Immature natural killer cell (primary cell): Measurements from ENCODE around the gene CEP290. TPM values are rescaled to one million over a fixed set of nuclear protein-coding genes. Genes with fewer than 3 reads are reported as not detected.
"Not testable (repeated sequence)": the region's sequence is repeated elsewhere in the genome, so short reads cannot be mapped to it uniquely, and the experiment has no call there.

Experiments
- DNase-seq, 3 donors: peaks; one replicate each; pipeline ENCODE4 v3.0.0; 2022; ENCODE audit warnings: mixed read lengths in 1 of 3
- H3K27ac Mint-ChIP-seq, 6 donors: one replicate each; pipeline ENCODE4 v1.8.0; 2020; ENCODE audit warnings: mixed read lengths in 6 of 6, mild to moderate bottlenecking in 5 of 6, inconsistent platforms in 4 of 6, moderate library complexity in 3 of 6
- H3K27me3 Mint-ChIP-seq, 3 donors: one replicate each; pipeline ENCODE4 v1.8.0; 2020 to 2021; ENCODE audit warnings: low read depth in 3 of 3, mild to moderate bottlenecking in 3 of 3, mixed read lengths in 3 of 3, moderate library complexity in 3 of 3, inconsistent platforms in 1 of 3
- H3K36me3 Mint-ChIP-seq, 3 donors: one replicate each; pipeline ENCODE4 v1.8.0; 2020; ENCODE audit warnings: mixed read lengths in 3 of 3, inconsistent platforms in 2 of 3, mild to moderate bottlenecking in 2 of 3
- H3K4me1 Mint-ChIP-seq, 2 donors: one replicate each; pipeline ENCODE4 v1.8.0; 2020; ENCODE audit warnings: inconsistent platforms in 2 of 2, mild to moderate bottlenecking in 2 of 2, mixed read lengths in 2 of 2, moderate library complexity in 1 of 2
- H3K4me3 Mint-ChIP-seq, 5 donors: one replicate each; pipeline ENCODE4 v1.8.0; 2020; ENCODE audit warnings: mild to moderate bottlenecking in 5 of 5, mixed read lengths in 5 of 5, inconsistent platforms in 3 of 5, moderate library complexity in 3 of 5
- H3K9me3 Mint-ChIP-seq, 6 donors: one replicate each; pipeline ENCODE4 v1.8.0; 2020; ENCODE audit warnings: mild to moderate bottlenecking in 6 of 6, mixed read lengths in 6 of 6, inconsistent platforms in 4 of 6, moderate library complexity in 3 of 6
- polyA plus RNA-seq, 3 donors: library from polyadenylated mRNA; unstranded; fragments of 300-500 nt; fragmentation: Illumina TruSeq; gene quantifications; one replicate each; pipeline ENCODE4 v1.2.3, GENCODE V29; 2021

Gene CEP290
- polyA plus RNA-seq, 3 donors from 2014 or later = 2.9 to 7.0 (median 4.0) TPM

DNA sequence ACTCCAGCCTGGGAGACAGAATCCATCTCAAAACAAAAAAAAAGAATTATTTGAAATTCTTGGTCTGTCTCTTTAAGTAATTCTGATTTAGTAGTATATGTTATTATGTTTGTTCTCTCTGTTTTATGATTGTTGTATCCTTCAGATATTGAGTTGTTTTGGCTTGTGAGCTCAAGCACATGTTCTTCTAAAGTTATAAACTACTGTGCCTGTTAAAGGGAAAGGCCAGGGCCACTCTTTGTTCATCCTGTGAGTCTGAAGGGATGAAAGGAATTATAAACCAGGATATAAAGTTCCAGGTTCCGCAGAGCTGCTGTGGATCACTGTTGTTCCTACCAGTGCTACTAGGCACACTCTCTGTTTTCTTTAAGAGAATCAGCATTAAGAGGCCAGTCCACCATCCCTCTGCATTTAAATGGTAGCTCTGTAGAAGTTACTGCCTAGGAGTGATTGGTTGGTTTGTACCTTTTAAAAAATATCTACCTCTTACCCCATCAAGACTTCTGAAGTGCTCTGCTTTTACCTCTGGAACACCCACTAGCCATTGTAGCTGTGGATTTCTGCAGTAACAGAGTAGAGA, 14.3 kb upstream of the CEP290 start:
- Mint-ChIP-seq H3K4me3 (no peak overlapping the region), H3K27ac (no peak overlapping the region), H3K9me3 (no peaks in the 10 kb centered on the region), H3K36me3 (peaks cover 4 to 13% (median 9%) of the 10 kb centered on the region in 3 donors), H3K27me3 (no peaks in the 10 kb centered on the region), H3K4me1 (no peaks in the 10 kb centered on the region)
- DNase-seq = no peak

DNA sequence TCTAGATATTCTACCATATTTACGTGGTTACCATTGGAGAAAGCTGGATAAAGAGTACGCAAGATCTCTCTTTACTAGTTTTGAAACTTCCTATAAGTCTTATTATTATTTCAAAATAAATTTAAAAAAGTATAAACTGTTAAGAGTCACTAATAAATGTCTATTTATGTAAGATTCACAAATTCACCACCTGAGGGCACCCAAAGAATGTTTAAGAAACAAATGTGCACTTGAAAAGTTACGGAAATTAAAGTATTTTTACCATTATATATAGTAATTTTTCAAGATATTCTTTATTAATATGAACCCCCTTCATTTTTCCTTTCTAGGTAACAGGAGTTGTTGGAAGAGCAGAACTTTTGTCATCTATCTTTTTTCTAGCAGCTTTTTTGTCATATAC, 12.1 kb upstream of the CEP290 start:
- no peak overlapping the region for H3K4me3 Mint-ChIP-seq
- H3K4me1 Mint-ChIP-seq = no peaks in the 10 kb centered on the region
- H3K9me3 Mint-ChIP-seq = no peaks in the 10 kb centered on the region
- peaks cover 4 to 13% (median 6%) of the 10 kb centered on the region in 3 donors for H3K36me3 Mint-ChIP-seq
- no peaks in the 10 kb centered on the region for H3K27me3 Mint-ChIP-seq
- H3K27ac Mint-ChIP-seq = no peak overlapping the region
- no peak for DNase-seq

GRCh38 chr12:88150063-88150462, 8.2 kb upstream of the CEP290 start:
- Mint-ChIP-seq H3K4me1 (peaks cover 0 to under 1% of the 10 kb centered on the region in 2 donors), H3K27ac (no peak overlapping the region), H3K36me3 (peaks cover 0 to 6% (median 6%) of the 10 kb centered on the region in 3 donors), H3K27me3 (no peaks in the 10 kb centered on the region), H3K4me3 (no peak overlapping the region), H3K9me3 (no peaks in the 10 kb centered on the region)
- no peak for DNase-seq

DNA sequence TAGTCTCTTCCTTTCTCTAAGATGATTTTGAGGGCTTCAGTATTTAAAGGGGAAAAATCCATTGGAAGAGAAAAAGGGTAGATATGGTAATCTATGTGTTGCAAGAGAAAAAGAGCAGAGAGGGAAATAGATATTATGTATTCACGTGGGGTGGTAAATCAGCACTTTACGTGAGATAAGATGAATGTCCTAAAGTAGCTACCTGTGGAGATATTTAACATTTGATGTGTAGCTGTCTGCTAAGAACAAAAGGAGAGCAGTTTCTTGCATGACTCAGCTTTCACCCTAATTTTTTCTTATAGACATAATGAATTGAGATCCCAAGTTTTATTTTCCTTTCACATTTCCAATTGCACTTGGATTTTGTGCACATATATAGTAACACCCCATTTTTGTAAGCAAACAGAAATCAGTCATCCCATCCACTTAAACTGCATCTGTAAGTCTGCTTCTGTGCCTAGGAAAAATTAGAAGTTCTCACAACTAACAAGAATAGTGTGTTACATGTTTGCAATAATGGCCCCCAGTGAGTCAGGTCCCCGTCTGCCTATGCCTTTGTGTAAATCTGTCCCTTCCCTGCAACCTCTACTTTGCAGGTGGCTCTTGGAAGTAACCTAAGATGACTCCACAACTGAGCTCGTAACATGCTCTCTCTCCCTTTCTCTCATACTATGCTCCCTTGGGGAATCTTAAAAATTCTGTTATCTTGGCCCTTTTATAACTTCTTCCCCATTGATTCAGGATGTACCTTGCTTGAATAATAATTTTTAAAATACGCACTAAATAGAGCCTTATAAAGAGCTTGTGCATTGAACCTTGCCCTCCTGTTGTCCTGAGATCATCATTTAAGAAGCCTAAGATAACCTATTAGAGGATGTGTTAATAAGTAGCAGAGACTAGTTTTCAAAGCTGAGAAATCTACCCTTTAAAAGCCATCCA, 3.9 kb upstream of the CEP290 start:
- no peak for DNase-seq
- Mint-ChIP-seq H3K4me1 (peaks cover 26 to 36% of the 10 kb centered on the region in 2 donors), H3K36me3 (peaks cover 0 to 3% (median 0%) of the 10 kb centered on the region in 3 donors), H3K27ac (peak overlapping the region in 2 of 6 donors; percentile 1 to 26), H3K9me3 (no peaks in the 10 kb centered on the region), H3K4me3 (no peak overlapping the region), H3K27me3 (peaks cover 0 to 8% (median 7%) of the 10 kb centered on the region in 3 donors)

DNA sequence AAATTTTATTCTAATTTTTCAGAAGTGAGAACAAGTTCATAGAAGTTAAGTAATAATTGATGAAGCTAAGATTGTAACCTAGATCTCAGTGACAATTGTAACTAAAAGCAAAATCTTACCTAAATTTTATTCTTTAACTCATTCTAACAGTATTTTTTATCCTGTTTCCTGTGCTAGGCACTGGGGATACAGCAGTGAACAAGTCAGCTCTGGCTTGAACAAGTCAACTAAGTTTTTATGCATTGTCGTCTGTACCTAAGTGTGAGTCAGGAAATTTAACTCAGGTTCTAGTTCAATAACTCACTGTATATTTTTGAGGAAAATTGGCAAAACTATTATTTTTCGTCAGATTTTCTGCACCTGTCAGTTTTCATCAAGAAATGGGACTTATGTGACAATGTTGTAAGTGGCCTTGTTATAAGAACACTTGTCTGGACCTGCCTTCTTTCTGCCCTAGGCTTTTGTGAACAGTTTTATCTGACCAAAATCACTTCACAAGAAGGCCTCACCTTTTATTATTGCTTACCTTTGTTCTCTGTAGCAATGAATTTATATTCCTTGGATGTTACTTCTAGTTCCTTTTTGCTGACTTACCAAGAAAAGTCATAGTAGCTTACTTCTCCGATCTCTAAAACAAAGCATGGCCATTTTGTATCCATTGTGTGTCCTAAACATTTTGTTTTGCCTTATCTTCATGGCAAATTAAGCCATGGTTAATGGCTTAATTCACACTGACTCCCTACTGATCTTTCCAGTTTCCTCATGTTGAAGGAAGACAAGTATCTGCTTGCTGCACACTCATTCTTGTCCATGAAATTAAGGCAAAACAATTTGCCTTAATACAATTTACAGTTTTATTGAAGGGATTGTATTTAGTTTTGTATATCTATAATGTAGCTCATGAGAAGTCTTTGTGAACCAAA, 2.9 kb upstream of the CEP290 start:
- peak overlapping the region in 2 of 6 donors; percentile 22 to 55 for H3K27ac Mint-ChIP-seq
- peaks cover 0 to 8% (median 7%) of the 10 kb centered on the region in 3 donors for H3K27me3 Mint-ChIP-seq
- H3K4me3 Mint-ChIP-seq = peak overlapping the region in 1 of 5 donors; percentile 62
- no peaks in the 10 kb centered on the region for H3K9me3 Mint-ChIP-seq
- peaks cover 26 to 36% of the 10 kb centered on the region in 2 donors for H3K4me1 Mint-ChIP-seq
- DNase-seq = no peak
- peaks cover 0 to 7% (median 3%) of the 10 kb centered on the region in 3 donors for H3K36me3 Mint-ChIP-seq

DNA sequence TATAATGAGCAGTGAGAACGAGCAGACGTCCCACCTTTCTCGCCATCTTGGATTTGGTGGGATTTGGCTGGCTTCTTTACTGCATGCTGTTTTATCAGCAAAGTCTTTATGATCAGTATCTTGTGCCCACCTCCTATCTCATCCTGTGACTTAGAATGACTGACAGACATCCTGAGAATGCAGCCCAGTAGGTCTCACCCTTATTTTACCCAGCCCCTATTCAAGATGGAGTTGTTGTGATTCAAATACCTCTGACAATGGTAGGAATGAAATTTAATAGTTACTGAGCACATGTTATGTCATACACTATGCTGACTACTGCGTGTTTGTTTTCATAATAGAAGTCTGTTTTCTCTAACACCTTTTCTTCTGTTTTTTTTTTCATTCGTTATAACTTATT, 2.1 kb upstream of the CEP290 start:
- Mint-ChIP-seq H3K27me3 (peaks cover 0 to 8% (median 7%) of the 10 kb centered on the region in 3 donors), H3K9me3 (no peaks in the 10 kb centered on the region), H3K4me3 (peak overlapping the region in 1 of 5 donors; percentile 62), H3K4me1 (peaks cover 26 to 36% of the 10 kb centered on the region in 2 donors), H3K36me3 (peaks cover 0 to 7% (median 3%) of the 10 kb centered on the region in 3 donors), H3K27ac (peak overlapping the region in 2 of 6 donors; percentile 20 to 55)
- DNase-seq = no peak

- H3K27ac Mint-ChIP-seq = peak overlapping the region; percentile 79 to 95 (median 94)
- H3K4me1 Mint-ChIP-seq = peaks cover 26 to 36% of the 10 kb centered on the region in 2 donors
- H3K4me3 Mint-ChIP-seq = peak overlapping the region; percentile 88 to 94 (median 93)
- DNase-seq = no peak
- H3K36me3 Mint-ChIP-seq = peaks cover 3 to 10% (median 10%) of the 10 kb centered on the region in 3 donors
- H3K9me3 Mint-ChIP-seq = no peaks in the 10 kb centered on the region
- peaks cover 0 to 8% (median 7%) of the 10 kb centered on the region in 3 donors for H3K27me3 Mint-ChIP-seq
These were observed 713 bp upstream of the CEP290 start for GRCh38 chr12:88142610-88142991.

DNA sequence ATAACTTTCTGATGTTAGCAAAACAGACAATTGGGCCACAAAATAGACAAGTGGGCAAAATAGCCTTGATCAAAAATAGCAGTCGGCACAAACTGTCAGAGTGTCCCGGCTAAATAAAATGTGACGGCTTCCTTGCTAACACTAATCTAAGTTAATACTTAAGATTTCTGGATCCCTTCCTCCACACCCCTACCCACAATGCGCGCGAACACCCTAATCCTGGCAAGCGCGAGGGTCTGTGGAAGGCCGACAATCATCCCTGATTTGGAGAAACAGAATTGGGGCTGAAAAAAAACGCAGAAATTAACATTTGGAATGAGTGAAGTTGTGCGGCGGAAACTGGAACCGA, 489 bp downstream of the CEP290 start:
- Mint-ChIP-seq H3K27ac (peak overlapping the region; percentile 79 to 95 (median 94)), H3K36me3 (peaks cover 3 to 15% (median 12%) of the 10 kb centered on the region in 3 donors), H3K27me3 (peaks cover 0 to 10% (median 7%) of the 10 kb centered on the region in 3 donors), H3K4me1 (peaks cover 26 to 36% of the 10 kb centered on the region in 2 donors), H3K4me3 (peak overlapping the region; percentile 88 to 94 (median 93)), H3K9me3 (no peaks in the 10 kb centered on the region)
- DNase-seq = no peak

GRCh38 chr12:88139711-88140110, 2.2 kb downstream of the CEP290 start:
- H3K4me3 Mint-ChIP-seq, H3K27me3 Mint-ChIP-seq, H3K9me3 Mint-ChIP-seq, DNase-seq, H3K27ac Mint-ChIP-seq: not testable (repeated sequence)
- Mint-ChIP-seq H3K4me1 (peaks cover 23 to 36% of the 10 kb centered on the region in 2 donors), H3K36me3 (peaks cover 3 to 17% (median 16%) of the 10 kb centered on the region in 3 donors)

- not testable (repeated sequence) for DNase-seq, H3K27ac Mint-ChIP-seq, H3K27me3 Mint-ChIP-seq, H3K4me1 Mint-ChIP-seq, H3K9me3 Mint-ChIP-seq, H3K4me3 Mint-ChIP-seq
- peaks cover 10 to 37% (median 23%) of the 10 kb centered on the region in 3 donors for H3K36me3 Mint-ChIP-seq
These were observed 8.7 kb downstream of the CEP290 start for GRCh38 chr12:88133181-88133580.

GRCh38 chr12:88132392-88132791, 9.5 kb downstream of the CEP290 start:
- H3K4me3 Mint-ChIP-seq = no peak overlapping the region
- H3K27ac Mint-ChIP-seq = peak overlapping the region in 1 of 6 donors; percentile 35
- H3K27me3 Mint-ChIP-seq = no peaks in the 10 kb centered on the region
- H3K9me3 Mint-ChIP-seq = no peaks in the 10 kb centered on the region
- H3K36me3 Mint-ChIP-seq = peaks cover 13 to 33% (median 21%) of the 10 kb centered on the region in 3 donors
- H3K4me1 Mint-ChIP-seq = no peaks in the 10 kb centered on the region
- no peak for DNase-seq

- Mint-ChIP-seq H3K36me3 (peaks cover 12 to 21% (median 15%) of the 10 kb centered on the region in 3 donors), H3K27me3 (no peaks in the 10 kb centered on the region), H3K9me3 (no peaks in the 10 kb centered on the region), H3K27ac (no peak overlapping the region), H3K4me1 (no peaks in the 10 kb centered on the region), H3K4me3 (no peak overlapping the region)
- DNase-seq = no peak
These were observed 14.0 kb downstream of the CEP290 start for GRCh38 chr12:88127855-88128254.

DNA sequence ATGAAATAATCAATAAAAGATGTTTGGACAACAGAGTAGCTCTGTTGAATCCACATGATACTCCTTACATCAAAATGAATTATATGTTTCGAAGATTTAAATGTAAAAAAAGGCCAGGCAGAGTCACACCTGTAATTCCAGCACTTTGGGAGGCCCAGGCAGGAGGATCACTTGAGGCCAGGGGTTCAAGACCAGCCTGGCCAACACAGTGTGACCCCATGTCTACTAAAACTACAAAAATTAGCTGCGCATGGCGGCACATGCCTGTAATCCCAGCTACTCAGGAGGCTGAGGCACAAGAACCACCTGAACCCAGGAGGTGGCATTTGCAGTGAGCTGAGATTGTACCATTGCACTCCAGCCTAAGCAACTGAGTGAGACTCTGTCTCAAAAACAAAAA, 14.8 kb downstream of the CEP290 start:
- no peak overlapping the region for H3K4me3 Mint-ChIP-seq
- no peaks in the 10 kb centered on the region for H3K4me1 Mint-ChIP-seq
- H3K36me3 Mint-ChIP-seq = peaks cover 12 to 17% (median 15%) of the 10 kb centered on the region in 3 donors
- H3K27ac Mint-ChIP-seq = no peak overlapping the region
- no peak for DNase-seq
- H3K27me3 Mint-ChIP-seq = no peaks in the 10 kb centered on the region
- no peaks in the 10 kb centered on the region for H3K9me3 Mint-ChIP-seq
